Testis (tissue), 3 donors: Measurements from ENCODE around the gene LARGE1. TPM values are rescaled to one million over a fixed set of nuclear protein-coding genes. Genes with fewer than 3 reads are reported as not detected.

Experiments
- DNase-seq: peaks from one replicate; pipeline ENCODE4 v3.0.0-alpha.2; 2019
- H3K27ac ChIP-seq, 2 donors: fragments of 200-600 bp; sonication (generic); one replicate each; pipeline ENCODE4 v1.5.1; 2019
- H3K27me3 ChIP-seq: fragments of 200-600 bp; sonication (generic); one replicate; pipeline ENCODE4 v1.5.1; 2019
- H3K36me3 ChIP-seq: fragments of 200-600 bp; sonication (generic); one replicate; pipeline ENCODE4 v1.5.1; 2017; ENCODE audit warnings: low read depth; ENCODE audit errors: missing control alignments
- H3K4me1 ChIP-seq: fragments of 200-600 bp; sonication (generic); one replicate; pipeline ENCODE4 v1.5.1; 2019
- H3K4me3 ChIP-seq, 2 donors: fragments of 200-600 bp; sonication (generic); one replicate each; pipeline ENCODE4 v1.5.1; 2017 to 2019
- H3K9me3 ChIP-seq: fragments of 200-600 bp; sonication (generic); one replicate; pipeline ENCODE4 v1.5.1; 2017
- CTCF ChIP-seq, 3 experiments: fragments of 450-650 bp in 2 of 3; fragments of 200-600 bp in 1 of 3; sonication (generic) in 1 of 3; IDR thresholded peaks; one replicate each; pipeline ENCODE4 v1.5.1; 2016 to 2019; ENCODE audit warnings: antibody characterized with exemption in 3 of 3, mild to moderate bottlenecking in 2 of 3, moderate library complexity in 1 of 3
- POLR2A ChIP-seq: fragments of 450-650 bp; IDR thresholded peaks from one replicate; pipeline ENCODE4 v1.6.1; 2017; ENCODE audit warnings: antibody characterized with exemption, mild to moderate bottlenecking, moderate library complexity
- WGBS, 2 donors: methylation state at CpG; one replicate each; pipeline ENCODE4 v1.1.5; 2018; 5-methylcytosine and 5-hydroxymethylcytosine counted together
- intact Hi-C: fragments of 100-400 bp; cut with DNase I; formaldehyde crosslinking; loops from one replicate; pipeline ENCODE4 v1.15.1; 2023; ENCODE audit warnings: low total_unique reads
- polyA plus RNA-seq: library from polyadenylated mRNA; stranded (reverse); fragments of 350-450 nt; fragmentation: Illumina TruSeq; extraction: RNeasy Lipid Tissue Mini Kit (QIAGEN cat#74804); gene quantifications from one replicate; pipeline ENCODE4 v1.2.3, GENCODE V29; 2014; ENCODE audit warnings: low read depth, low replicate concordance; ENCODE audit not compliant: insufficient read depth
- total RNA-seq, 2 donors: library from RNA; depleted of rRNA; stranded (reverse); fragments of >200 nt; gene quantifications; one replicate each; pipeline ENCODE4 v1.2.3, GENCODE V29; 2016

LARGE1 gene
- total and polyA plus RNA-seq, 3 donors from 2014 or later = 19.5 to 27.3 (median 21.8) TPM

GRCh38 chr22:33838644-33839043 lies 81.6 kb downstream of the LARGE1 start:
- intact Hi-C loops = no loop called here
- H3K4me1 ChIP-seq = peaks cover 6% of the 10 kb centered on the region
- H3K36me3 ChIP-seq = no peaks in the 10 kb centered on the region
- no peak overlapping the region for H3K27ac ChIP-seq
- WGBS, 2 donors = 58 to 64% methylated on average over 6 of the region's 6 CpGs
- H3K4me3 ChIP-seq = no peak overlapping the region
- DNase-seq = no peak
- H3K9me3 ChIP-seq = no peaks in the 10 kb centered on the region
- H3K27me3 ChIP-seq = no peaks in the 10 kb centered on the region
- no peak for TF ChIP-seq CTCF (IDR thresholded peaks at IDR 0.05)
- no peak for TF ChIP-seq POLR2A

- intact Hi-C loops = no loop called here
- 60 to 61% methylated on average over 4 of the region's 4 CpGs for WGBS, 2 donors
- TF ChIP-seq POLR2A (no peak), CTCF (IDR thresholded peaks at IDR 0.05) (no peak)
Observed at GRCh38 chr22:33837826-33838225, 82.5 kb downstream of the LARGE1 start.

GRCh38 chr22:33835265-33835664 lies 85.0 kb downstream of the LARGE1 start:
- no peak for DNase-seq
- H3K4me3 ChIP-seq = no peak overlapping the region
- no peak for TF ChIP-seq CTCF (IDR thresholded peaks at IDR 0.05)
- no peak for TF ChIP-seq POLR2A
- WGBS, 2 donors = 76 to 86% methylated on average over 5 of the region's 5 CpGs
- no peak overlapping the region for H3K27ac ChIP-seq
- no peaks in the 10 kb centered on the region for H3K27me3 ChIP-seq
- no peaks in the 10 kb centered on the region for H3K4me1 ChIP-seq
- H3K36me3 ChIP-seq = no peaks in the 10 kb centered on the region
- no peaks in the 10 kb centered on the region for H3K9me3 ChIP-seq
- intact Hi-C loops = no loop called here

More at GRCh38 chr22:33837826-33838225, 82.5 kb downstream of the LARGE1 start:
- Histone ChIP-seq H3K9me3 (no peaks in the 10 kb centered on the region), H3K4me1 (peaks cover 6% of the 10 kb centered on the region), H3K27ac (no peak overlapping the region), H3K36me3 (no peaks in the 10 kb centered on the region), H3K4me3 (no peak overlapping the region), H3K27me3 (no peaks in the 10 kb centered on the region)
- no peak for DNase-seq

- WGBS, 2 donors = 88 to 94% methylated on average over 5 to 6 of the region's 7 CpGs
- Histone ChIP-seq H3K4me1 (no peaks in the 10 kb centered on the region), H3K4me3 (no peak overlapping the region), H3K27ac (no peak overlapping the region), H3K9me3 (no peaks in the 10 kb centered on the region), H3K36me3 (no peaks in the 10 kb centered on the region), H3K27me3 (no peaks in the 10 kb centered on the region)
- TF ChIP-seq CTCF (IDR thresholded peaks at IDR 0.05) (no peak), POLR2A (no peak)
- no peak for DNase-seq
- intact Hi-C loops = no loop called here
Observed at GRCh38 chr22:33832558-33833151, 87.6 kb downstream of the LARGE1 start.

GRCh38 chr22:33831651-33832050 lies 88.6 kb downstream of the LARGE1 start:
- H3K27ac ChIP-seq = no peak overlapping the region
- intact Hi-C loops = no loop called here
- TF ChIP-seq POLR2A (no peak), CTCF (IDR thresholded peaks at IDR 0.05) (no peak)
- no peaks in the 10 kb centered on the region for H3K27me3 ChIP-seq
- H3K4me3 ChIP-seq = no peak overlapping the region
- WGBS, 2 donors = 78 to 89% methylated on average over 5 of the region's 5 CpGs
- H3K4me1 ChIP-seq = no peaks in the 10 kb centered on the region
- no peaks in the 10 kb centered on the region for H3K9me3 ChIP-seq
- no peaks in the 10 kb centered on the region for H3K36me3 ChIP-seq
- DNase-seq = no peak
